T-helper 17 cell (primary cell): ENCODE results near the gene TMEM63A. TPM values are rescaled to one million over a fixed set of nuclear protein-coding genes. Genes with fewer than 3 reads are reported as not detected.

Experiments used
- ATAC-seq: fragments of 150-1000 bp; cut with Tn5 transposase; 2 replicates; pipeline ENCODE4 v1.10.0; 2021; ENCODE audit warnings: mild to moderate bottlenecking, moderate library complexity
- DNase-seq, 3 donors: peaks; one replicate each; pipeline versions ENCODE4 v3.0.0 to v3.0.0-alpha.2; 2020 to 2021
- H3K9me3 ChIP-seq: one replicate; pipeline ENCODE4 v1.7.0; 2013; ENCODE audit warnings: low read length, mild to moderate bottlenecking; ENCODE audit not compliant: control insufficient read depth, poor library complexity, severe bottlenecking
- H3K27ac Mint-ChIP-seq: one replicate; pipeline ENCODE4 v1.8.0; 2022; ENCODE audit warnings: mild to moderate bottlenecking, moderate library complexity, mixed read lengths
- H3K27me3 Mint-ChIP-seq: one replicate; pipeline ENCODE4 v1.8.0; 2022; ENCODE audit warnings: mixed read lengths
- H3K36me3 Mint-ChIP-seq: one replicate; pipeline ENCODE4 v1.8.0; 2022; ENCODE audit warnings: low read depth, mixed read lengths
- H3K4me1 Mint-ChIP-seq: one replicate; pipeline ENCODE4 v1.8.0; 2022; ENCODE audit warnings: mild to moderate bottlenecking, mixed read lengths
- H3K4me3 Mint-ChIP-seq: one replicate; pipeline ENCODE4 v1.8.0; 2022; ENCODE audit warnings: mild to moderate bottlenecking, moderate library complexity, mixed read lengths
- total RNA-seq, 4 donors: library from RNA in 2 of 4; stranded (reverse) in 2 of 4; gene quantifications; one replicate each; pipeline ENCODE4 v1.2.3 and lab custom pipeline; 2022 to 2026

Gene TMEM63A
- total RNA-seq, 2 donors from 2014 or later: 269 to 280 TPM

GRCh38 chr1:225917536-225917935 is 35.4 kb upstream of the TMEM63A start:
- no peaks in the 10 kb centered on the region for H3K9me3 ChIP-seq
- peak overlapping the region; percentile 24 for H3K27ac Mint-ChIP-seq
- no peak for DNase-seq
- ATAC-seq: no peak
- peaks cover 7% of the 10 kb centered on the region for H3K4me1 Mint-ChIP-seq
- H3K27me3 Mint-ChIP-seq: no peaks in the 10 kb centered on the region
- no peak overlapping the region for H3K4me3 Mint-ChIP-seq
- H3K36me3 Mint-ChIP-seq: peaks cover 3% of the 10 kb centered on the region

GRCh38 chr1:225917101-225917500 is 34.9 kb upstream of the TMEM63A start:
- H3K27ac Mint-ChIP-seq: no peak overlapping the region
- H3K4me1 Mint-ChIP-seq: peaks cover 7% of the 10 kb centered on the region
- no peaks in the 10 kb centered on the region for H3K9me3 ChIP-seq
- H3K4me3 Mint-ChIP-seq: no peak overlapping the region
- DNase-seq (no peak), ATAC-seq (no peak)
- H3K27me3 Mint-ChIP-seq: no peaks in the 10 kb centered on the region
- peaks cover 3% of the 10 kb centered on the region for H3K36me3 Mint-ChIP-seq

GRCh38 chr1:225915538-225915991 is 33.4 kb upstream of the TMEM63A start:
- no peaks in the 10 kb centered on the region for H3K9me3 ChIP-seq
- peaks cover 9% of the 10 kb centered on the region for H3K4me1 Mint-ChIP-seq
- DNase-seq (no peak), ATAC-seq (no peak)
- H3K27ac Mint-ChIP-seq: no peak overlapping the region
- peaks cover 3% of the 10 kb centered on the region for H3K36me3 Mint-ChIP-seq
- H3K27me3 Mint-ChIP-seq: no peaks in the 10 kb centered on the region
- no peak overlapping the region for H3K4me3 Mint-ChIP-seq

- Mint-ChIP-seq H3K27ac (no peak overlapping the region), H3K4me3 (no peak overlapping the region), H3K4me1 (peaks cover 14% of the 10 kb centered on the region), H3K27me3 (no peaks in the 10 kb centered on the region), H3K36me3 (peaks cover 3% of the 10 kb centered on the region)
- ATAC-seq: no peak
- no peak for DNase-seq
- H3K9me3 ChIP-seq: no peaks in the 10 kb centered on the region
Observed at GRCh38 chr1:225914947-225915346, 32.8 kb upstream of the TMEM63A start.

- Mint-ChIP-seq H3K36me3 (peaks cover 3% of the 10 kb centered on the region), H3K27ac (no peak overlapping the region), H3K4me1 (peaks cover 16% of the 10 kb centered on the region), H3K4me3 (no peak overlapping the region), H3K27me3 (no peaks in the 10 kb centered on the region)
- ATAC-seq: no peak
- H3K9me3 ChIP-seq: no peaks in the 10 kb centered on the region
- DNase-seq: no peak
Observed at GRCh38 chr1:225914391-225914790, 32.2 kb upstream of the TMEM63A start.

- Mint-ChIP-seq H3K4me3 (peak overlapping the region; percentile 9), H3K27me3 (no peaks in the 10 kb centered on the region), H3K27ac (peak overlapping the region; percentile 76), H3K36me3 (peaks cover 3% of the 10 kb centered on the region), H3K4me1 (peaks cover 18% of the 10 kb centered on the region)
- ATAC-seq (peak; percentile 89), DNase-seq (peak; percentile 64 to 77 (median 76))
- H3K9me3 ChIP-seq: no peaks in the 10 kb centered on the region
Observed at GRCh38 chr1:225911191-225912130, 29.3 kb upstream of the TMEM63A start.

GRCh38 chr1:225909477-225909876 is 27.3 kb upstream of the TMEM63A start:
- Mint-ChIP-seq H3K36me3 (no peaks in the 10 kb centered on the region), H3K4me3 (peak overlapping the region; percentile 19), H3K27ac (peak overlapping the region; percentile 76), H3K27me3 (no peaks in the 10 kb centered on the region), H3K4me1 (peaks cover 25% of the 10 kb centered on the region)
- no peaks in the 10 kb centered on the region for H3K9me3 ChIP-seq
- ATAC-seq (no peak), DNase-seq (no peak)

- H3K36me3 Mint-ChIP-seq: no peaks in the 10 kb centered on the region
- H3K27me3 Mint-ChIP-seq: no peaks in the 10 kb centered on the region
- H3K4me3 Mint-ChIP-seq: no peak overlapping the region
- H3K9me3 ChIP-seq: no peaks in the 10 kb centered on the region
- H3K4me1 Mint-ChIP-seq: peaks cover 25% of the 10 kb centered on the region
- ATAC-seq: no peak
- H3K27ac Mint-ChIP-seq: no peak overlapping the region
- no peak for DNase-seq
Observed at GRCh38 chr1:225908773-225909172, 26.6 kb upstream of the TMEM63A start.

- ATAC-seq: no peak
- no peak for DNase-seq
- H3K9me3 ChIP-seq: no peaks in the 10 kb centered on the region
- H3K4me3 Mint-ChIP-seq: no peak overlapping the region
- peak overlapping the region; percentile 87 for H3K27ac Mint-ChIP-seq
- H3K4me1 Mint-ChIP-seq: peaks cover 25% of the 10 kb centered on the region
- H3K36me3 Mint-ChIP-seq: no peaks in the 10 kb centered on the region
- H3K27me3 Mint-ChIP-seq: no peaks in the 10 kb centered on the region
Observed at GRCh38 chr1:225908013-225908640, 25.9 kb upstream of the TMEM63A start.

- no peak overlapping the region for H3K4me3 Mint-ChIP-seq
- ATAC-seq (no peak), DNase-seq (no peak)
- peaks cover 23% of the 10 kb centered on the region for H3K4me1 Mint-ChIP-seq
- no peaks in the 10 kb centered on the region for H3K9me3 ChIP-seq
- H3K27ac Mint-ChIP-seq: peak overlapping the region; percentile 87
- H3K36me3 Mint-ChIP-seq: no peaks in the 10 kb centered on the region
- no peaks in the 10 kb centered on the region for H3K27me3 Mint-ChIP-seq
Observed at GRCh38 chr1:225907341-225907740, 25.2 kb upstream of the TMEM63A start.

- DNase-seq: no peak
- Mint-ChIP-seq H3K36me3 (no peaks in the 10 kb centered on the region), H3K4me1 (peaks cover 21% of the 10 kb centered on the region), H3K4me3 (no peak overlapping the region), H3K27ac (no peak overlapping the region), H3K27me3 (no peaks in the 10 kb centered on the region)
- no peak for ATAC-seq
- no peaks in the 10 kb centered on the region for H3K9me3 ChIP-seq
Observed at GRCh38 chr1:225906467-225906866, 24.3 kb upstream of the TMEM63A start.

GRCh38 chr1:225903623-225904022 is 21.4 kb upstream of the TMEM63A start:
- Mint-ChIP-seq H3K4me3 (no peak overlapping the region), H3K27me3 (no peaks in the 10 kb centered on the region), H3K4me1 (peaks cover 21% of the 10 kb centered on the region), H3K36me3 (no peaks in the 10 kb centered on the region), H3K27ac (no peak overlapping the region)
- no peaks in the 10 kb centered on the region for H3K9me3 ChIP-seq
- ATAC-seq: no peak
- DNase-seq: no peak

GRCh38 chr1:225899044-225899925 is 17.1 kb upstream of the TMEM63A start:
- Mint-ChIP-seq H3K4me3 (peak overlapping the region; percentile 15), H3K27ac (peak overlapping the region; percentile 98), H3K4me1 (peaks cover 32% of the 10 kb centered on the region), H3K36me3 (no peaks in the 10 kb centered on the region), H3K27me3 (no peaks in the 10 kb centered on the region)
- ATAC-seq (no peak), DNase-seq (no peak)
- no peaks in the 10 kb centered on the region for H3K9me3 ChIP-seq
